GM19455 (cell line): ENCODE data around the gene ASRGL1.

ENCODE experiments used
- ATAC-seq: cut with Tn5 transposase; IDR thresholded peaks from one replicate; pipeline ENCODE4 v1.9.1; 2021; ENCODE audit not compliant: unreplicated experiment

The ASRGL1 gene

GRCh38 chr11:62439785-62440602 lies 102.7 kb downstream of the ASRGL1 start:
- no peak for ATAC-seq
